OCI-LY7 (cell line): ENCODE data around the gene GULP1. TPM values are rescaled to one million over a fixed set of nuclear protein-coding genes. Genes with fewer than 3 reads are reported as not detected.

ENCODE experiments used
- BruUV-seq: library from RNA; stranded (reverse); fragments of 400-500 nt; replicated peaks from 2 replicates; lab custom pipeline; 2021; lab: Mats Ljungman, UMichigan
- CTCF ChIA-PET: fragments of 300-600 bp; sonication (Branson Sonifier 250); formaldehyde crosslinking; loops from one replicate; lab custom pipeline; 2022; ENCODE audit warnings: antibody characterized with exemption; ENCODE audit not compliant: unreplicated experiment; lab: Charles Lee
- POLR2A ChIA-PET: fragments of 300-600 bp; sonication (Branson Sonifier 250); formaldehyde crosslinking; loops from one replicate; lab custom pipeline; 2022; ENCODE audit warnings: antibody characterized with exemption; lab: Charles Lee
- DNase-seq: peaks from one replicate; pipeline ENCODE4 v3.0.0-alpha.2; 2015; ENCODE audit warnings: low spot score
- H2AFZ ChIP-seq: fragments of 200-600 bp; sonication (generic), shearing (Covaris generic); 2 replicates; pipeline ENCODE4 v1.6.1; 2014; ENCODE audit warnings: mild to moderate bottlenecking, antibody characterized with exemption, low read length, moderate library complexity
- H3K27ac ChIP-seq: fragments of 200-600 bp; sonication (generic); 2 replicates; pipeline ENCODE4 v1.5.1; 2014; ENCODE audit warnings: mixed run types, low read depth, mild to moderate bottlenecking, moderate library complexity, low read length, inconsistent platforms; ENCODE audit not compliant: poor library complexity, severe bottlenecking
- H3K36me3 ChIP-seq: fragments of 200-600 bp; sonication (generic); 2 replicates; pipeline ENCODE4 v1.6.1; 2014; ENCODE audit warnings: mild to moderate bottlenecking, antibody characterized with exemption, low read length, moderate library complexity, mixed read lengths; ENCODE audit not compliant: insufficient read depth
- H3K4me1 ChIP-seq: fragments of 200-600 bp; sonication (generic); 2 replicates; pipeline ENCODE4 v1.5.1; 2014; ENCODE audit warnings: mild to moderate bottlenecking, low read length; ENCODE audit not compliant: insufficient read depth, poor library complexity, severe bottlenecking
- H3K4me2 ChIP-seq: fragments of 200-600 bp; sonication (generic); 2 replicates; pipeline ENCODE4 v1.6.1; 2014; ENCODE audit warnings: mild to moderate bottlenecking, low read length
- H3K4me3 ChIP-seq: fragments of 200-600 bp; sonication (generic); 2 replicates; pipeline ENCODE4 v1.5.1; 2014; ENCODE audit warnings: mild to moderate bottlenecking, low read depth, low read length; ENCODE audit not compliant: poor library complexity, severe bottlenecking
- H3K79me2 ChIP-seq: fragments of 200-600 bp; sonication (generic); 2 replicates; pipeline ENCODE4 v1.6.1; 2016; ENCODE audit warnings: low read depth, mild to moderate bottlenecking, low read length, moderate library complexity, mixed read lengths; ENCODE audit not compliant: insufficient read depth
- H3K9me2 ChIP-seq: fragments of 200-600 bp; sonication (generic); 2 replicates; pipeline ENCODE4 v1.6.1; 2016; ENCODE audit warnings: mild to moderate bottlenecking, low read length, mixed read lengths; ENCODE audit not compliant: insufficient read depth
- H3K9me3 ChIP-seq: fragments of 200-600 bp; sonication (generic); 2 replicates; pipeline ENCODE4 v1.6.1; 2014; ENCODE audit warnings: mild to moderate bottlenecking, mixed run types, low read length, mixed read lengths
- H4K20me1 ChIP-seq: fragments of 200-600 bp; sonication (generic); 2 replicates; pipeline ENCODE4 v1.6.1; 2014; ENCODE audit warnings: mild to moderate bottlenecking, antibody characterized with exemption, low read length, moderate library complexity, mixed read lengths; ENCODE audit not compliant: insufficient read depth
- EZH2phosphoT487 ChIP-seq: fragments of 200-600 bp; sonication (generic); IDR thresholded peaks from 2 replicates; pipeline ENCODE4 v1.6.1; 2018; ENCODE audit warnings: low read depth, borderline replicate concordance, mild to moderate bottlenecking, mixed run types, antibody characterized with exemption, low read length, moderate library complexity, mixed read lengths
- intact Hi-C: fragments of 100-400 bp; cut with micrococcal nuclease; formaldehyde crosslinking; loops from one replicate; pipeline ENCODE4 v1.10.0; 2022; ENCODE audit not compliant: unreplicated experiment
- total RNA-seq, 2 experiments: library from RNA; depleted of rRNA in 1 of 2; stranded (reverse); fragments of >200 nt in 1 of 2; shearing (Covaris generic) in 1 of 2; gene quantifications; 2 replicates each; pipeline ENCODE4 v1.2.3, GENCODE V29; 2014 to 2022
- TF ChIP-seq, protein P1 (sequence below): fragments of 200-600 bp; sonication (generic); conservative IDR thresholded peaks from 2 replicates; pipeline ENCODE4 v1.5.1; 2014; ENCODE audit warnings: mild to moderate bottlenecking, antibody characterized with exemption, low read length, moderate library complexity, mixed read lengths

The GULP1 gene
- total RNA-seq, 2 experiments from 2014 or later: not detected

DNA sequence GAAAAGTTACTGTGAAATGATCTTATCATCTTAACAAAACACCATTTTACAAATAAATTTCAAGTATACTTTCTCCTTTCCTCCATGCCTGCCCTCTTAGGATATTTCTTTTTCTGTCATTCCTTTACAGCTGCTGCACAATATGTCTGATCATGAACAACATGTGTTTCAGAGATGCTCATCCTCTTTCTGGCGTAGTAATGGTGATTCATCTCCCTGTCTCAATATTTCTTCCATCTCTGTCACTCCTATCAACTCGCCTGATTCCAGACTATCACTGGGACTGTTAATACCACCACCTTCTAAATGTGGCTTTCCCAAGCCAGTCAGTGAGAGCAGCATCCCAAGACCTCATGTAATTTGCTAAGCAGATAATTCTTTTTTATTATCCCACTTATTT is 290.5 kb downstream of the GULP1 start:
- TF ChIP-seq, protein P1, sequence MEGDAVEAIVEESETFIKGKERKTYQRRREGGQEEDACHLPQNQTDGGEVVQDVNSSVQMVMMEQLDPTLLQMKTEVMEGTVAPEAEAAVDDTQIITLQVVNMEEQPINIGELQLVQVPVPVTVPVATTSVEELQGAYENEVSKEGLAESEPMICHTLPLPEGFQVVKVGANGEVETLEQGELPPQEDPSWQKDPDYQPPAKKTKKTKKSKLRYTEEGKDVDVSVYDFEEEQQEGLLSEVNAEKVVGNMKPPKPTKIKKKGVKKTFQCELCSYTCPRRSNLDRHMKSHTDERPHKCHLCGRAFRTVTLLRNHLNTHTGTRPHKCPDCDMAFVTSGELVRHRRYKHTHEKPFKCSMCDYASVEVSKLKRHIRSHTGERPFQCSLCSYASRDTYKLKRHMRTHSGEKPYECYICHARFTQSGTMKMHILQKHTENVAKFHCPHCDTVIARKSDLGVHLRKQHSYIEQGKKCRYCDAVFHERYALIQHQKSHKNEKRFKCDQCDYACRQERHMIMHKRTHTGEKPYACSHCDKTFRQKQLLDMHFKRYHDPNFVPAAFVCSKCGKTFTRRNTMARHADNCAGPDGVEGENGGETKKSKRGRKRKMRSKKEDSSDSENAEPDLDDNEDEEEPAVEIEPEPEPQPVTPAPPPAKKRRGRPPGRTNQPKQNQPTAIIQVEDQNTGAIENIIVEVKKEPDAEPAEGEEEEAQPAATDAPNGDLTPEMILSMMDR: no peak
- TF ChIP-seq EZH2phosphoT487: no peak
- H2AFZ ChIP-seq: no peak overlapping the region
- H3K36me3 ChIP-seq: no peaks in the 10 kb centered on the region
- H3K4me1 ChIP-seq: no peaks in the 10 kb centered on the region
- no peaks in the 10 kb centered on the region for H3K9me3 ChIP-seq
- intact Hi-C loops: no loop called here
- H3K9me2 ChIP-seq: no peaks in the 10 kb centered on the region
- CTCF ChIA-PET: no interaction called here
- H4K20me1 ChIP-seq: no peaks in the 10 kb centered on the region
- no peaks in the 10 kb centered on the region for H3K79me2 ChIP-seq
- no TSS peak for BruUV-seq
- no peak overlapping the region for H3K4me2 ChIP-seq
- POLR2A ChIA-PET: no interaction called here
- no peak for DNase-seq
- no peak overlapping the region for H3K27ac ChIP-seq
- no peak overlapping the region for H3K4me3 ChIP-seq

- H3K4me2 ChIP-seq: no peak overlapping the region
- H2AFZ ChIP-seq: no peak overlapping the region
- H3K79me2 ChIP-seq: no peaks in the 10 kb centered on the region
- BruUV-seq: no TSS peak
- no peak overlapping the region for H3K27ac ChIP-seq
- DNase-seq: no peak
- no peaks in the 10 kb centered on the region for H3K9me2 ChIP-seq
- TF ChIP-seq, protein P1: no peak
- TF ChIP-seq EZH2phosphoT487: no peak
- no peak overlapping the region for H3K4me3 ChIP-seq
- H4K20me1 ChIP-seq: no peaks in the 10 kb centered on the region
- H3K36me3 ChIP-seq: no peaks in the 10 kb centered on the region
- intact Hi-C loops: no loop called here
- H3K4me1 ChIP-seq: no peaks in the 10 kb centered on the region
- H3K9me3 ChIP-seq: no peaks in the 10 kb centered on the region
- ChIA-PET CTCF (no interaction called here), POLR2A (interaction anchor here (0.8 to 0.9 kb wide), 2 partner anchors 17 to 79 kb away, joined by 3 to 4 read pairs; no protein-coding TSS in a partner anchor)
Observed at GRCh38 chr2:188588235-188588634, 296.6 kb downstream of the GULP1 start.

DNA sequence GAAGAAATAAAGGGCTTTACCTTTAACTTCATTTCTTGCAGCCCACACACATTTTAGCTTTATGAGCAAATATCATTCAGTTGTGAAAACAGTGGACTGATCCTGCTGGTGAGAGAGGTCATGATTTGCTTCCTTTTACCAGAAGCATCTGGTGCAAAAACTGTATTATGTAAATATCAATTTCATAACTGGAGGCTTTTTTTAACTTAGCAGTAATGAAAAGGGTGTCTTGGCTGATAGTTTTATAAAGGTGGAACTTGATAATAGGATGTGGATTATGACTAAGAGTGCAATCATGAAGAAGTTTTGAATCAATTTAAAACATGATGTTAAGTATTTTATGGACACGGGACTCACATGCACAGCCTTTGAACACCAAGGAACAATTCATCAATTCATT is 304.4 kb downstream of the GULP1 start:
- Histone ChIP-seq H3K9me2 (no peaks in the 10 kb centered on the region), H4K20me1 (no peaks in the 10 kb centered on the region), H3K79me2 (no peaks in the 10 kb centered on the region), H3K4me1 (no peaks in the 10 kb centered on the region), H3K9me3 (no peaks in the 10 kb centered on the region), H2AFZ (no peak overlapping the region), H3K36me3 (no peaks in the 10 kb centered on the region), H3K4me3 (no peak overlapping the region), H3K27ac (no peak overlapping the region), H3K4me2 (no peak overlapping the region)
- BruUV-seq: no TSS peak
- no peak for TF ChIP-seq EZH2phosphoT487
- TF ChIP-seq, protein P1: no peak
- ChIA-PET CTCF (no interaction called here), POLR2A (no interaction called here)
- DNase-seq: no peak
- intact Hi-C loops: no loop called here
